ENCODE measurements around the gene ARAP2. TPM values are rescaled to one million over a fixed set of nuclear protein-coding genes. Genes with fewer than 3 reads are reported as not detected.
A peak's percentile ranks its signal among the peaks of the same experiment; 100 is the strongest.

ARAP2 gene
- total and polyA plus RNA-seq, 2 experiments from 2014 or later: 0.70 to 2.6 TPM

DNA sequence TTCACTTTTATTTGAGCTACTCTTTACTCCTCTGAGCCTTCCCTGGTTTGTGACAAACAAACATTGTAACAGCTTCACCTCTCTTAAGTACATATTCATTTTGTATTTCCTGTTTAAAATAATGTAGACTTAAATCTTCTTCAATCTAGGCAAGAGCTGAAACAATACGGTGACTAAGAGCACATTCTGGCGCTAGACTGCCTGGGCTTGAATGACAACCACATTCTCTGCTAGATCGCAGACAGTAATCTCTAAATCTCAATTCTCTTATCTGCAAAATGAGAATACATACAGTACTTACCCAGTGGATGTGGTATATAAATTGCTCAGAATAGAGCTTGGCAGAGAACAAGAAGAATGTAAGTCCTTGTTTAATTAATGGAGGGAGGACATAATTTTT is 144.8 kb downstream of the ARAP2 start:
- no peak for DNase-seq (ENCODE audit: low read depth in 1 of 2, low spot score in 1 of 2)
- TF ChIP-seq, protein P1, sequence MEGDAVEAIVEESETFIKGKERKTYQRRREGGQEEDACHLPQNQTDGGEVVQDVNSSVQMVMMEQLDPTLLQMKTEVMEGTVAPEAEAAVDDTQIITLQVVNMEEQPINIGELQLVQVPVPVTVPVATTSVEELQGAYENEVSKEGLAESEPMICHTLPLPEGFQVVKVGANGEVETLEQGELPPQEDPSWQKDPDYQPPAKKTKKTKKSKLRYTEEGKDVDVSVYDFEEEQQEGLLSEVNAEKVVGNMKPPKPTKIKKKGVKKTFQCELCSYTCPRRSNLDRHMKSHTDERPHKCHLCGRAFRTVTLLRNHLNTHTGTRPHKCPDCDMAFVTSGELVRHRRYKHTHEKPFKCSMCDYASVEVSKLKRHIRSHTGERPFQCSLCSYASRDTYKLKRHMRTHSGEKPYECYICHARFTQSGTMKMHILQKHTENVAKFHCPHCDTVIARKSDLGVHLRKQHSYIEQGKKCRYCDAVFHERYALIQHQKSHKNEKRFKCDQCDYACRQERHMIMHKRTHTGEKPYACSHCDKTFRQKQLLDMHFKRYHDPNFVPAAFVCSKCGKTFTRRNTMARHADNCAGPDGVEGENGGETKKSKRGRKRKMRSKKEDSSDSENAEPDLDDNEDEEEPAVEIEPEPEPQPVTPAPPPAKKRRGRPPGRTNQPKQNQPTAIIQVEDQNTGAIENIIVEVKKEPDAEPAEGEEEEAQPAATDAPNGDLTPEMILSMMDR (IDR thresholded peaks at IDR 0.05; ENCODE audit: low read depth, low read length): no peak
- H3K4me3 ChIP-seq: no peak overlapping the region

DNA sequence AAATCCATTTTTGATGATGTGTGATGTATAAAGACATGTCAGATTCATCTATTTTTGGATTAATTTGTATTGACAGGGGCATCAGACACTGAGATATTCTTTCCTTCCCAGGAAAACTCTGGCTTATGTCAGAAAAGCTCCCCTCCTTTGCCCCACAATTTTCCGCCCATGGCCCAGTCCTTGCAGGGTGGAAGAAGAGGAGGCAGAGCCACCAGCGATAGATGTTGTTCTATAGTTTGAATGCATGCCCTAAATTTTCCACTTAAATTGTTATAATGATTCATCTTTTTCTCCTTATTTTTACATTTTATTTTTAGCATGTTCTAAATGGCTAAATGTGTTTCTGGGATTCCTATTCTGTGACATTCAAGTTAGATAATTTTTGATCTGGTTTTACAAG is 149.3 kb downstream of the ARAP2 start:
- no peaks in the 10 kb centered on the region for H3K4me1 ChIP-seq (ENCODE audit: low read depth)
- DNase-seq (ENCODE audit: low read depth in 1 of 2, low spot score in 1 of 2): no peak
- H3K27ac ChIP-seq: no peak overlapping the region
- TF ChIP-seq, protein P1 (IDR thresholded peaks at IDR 0.05; ENCODE audit: low read depth, low read length): no peak
- no peaks in the 10 kb centered on the region for H3K36me3 ChIP-seq
- no peaks in the 10 kb centered on the region for H3K27me3 ChIP-seq
- no peaks in the 10 kb centered on the region for H3K9me3 ChIP-seq (ENCODE audit: low read depth)
- H3K4me3 ChIP-seq: no peak overlapping the region

More for the DNA sequence above, 144.8 kb downstream of the ARAP2 start:
- Histone ChIP-seq H3K27ac (no peak overlapping the region), H3K36me3 (no peaks in the 10 kb centered on the region), H3K27me3 (no peaks in the 10 kb centered on the region), H3K4me1 (ENCODE audit: low read depth) (no peaks in the 10 kb centered on the region), H3K9me3 (ENCODE audit: low read depth) (no peaks in the 10 kb centered on the region)

DNA sequence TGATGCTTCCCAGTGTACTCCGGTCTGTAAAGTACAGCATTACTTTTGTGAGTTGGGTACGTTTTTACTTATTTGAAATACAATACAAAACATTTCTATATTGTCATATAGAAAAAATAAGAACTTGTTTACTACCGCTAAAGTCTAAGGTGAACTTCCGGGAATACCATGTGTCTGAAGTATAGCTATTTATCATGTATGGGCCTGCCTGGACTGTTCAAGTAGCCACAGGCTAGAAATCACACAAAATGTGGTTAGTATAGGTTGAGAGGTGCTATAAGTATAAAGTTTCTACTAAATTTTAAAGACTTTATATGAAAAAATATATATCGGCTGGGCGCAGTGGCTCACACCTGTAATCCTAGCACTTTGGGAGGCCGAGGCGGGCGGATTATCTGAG is 152.3 kb downstream of the ARAP2 start:
- no peaks in the 10 kb centered on the region for H3K4me1 ChIP-seq (ENCODE audit: low read depth)
- DNase-seq (ENCODE audit: low read depth in 1 of 2, low spot score in 1 of 2): no peak
- H3K27ac ChIP-seq: no peak overlapping the region
- H3K9me3 ChIP-seq (ENCODE audit: low read depth): no peaks in the 10 kb centered on the region
- H3K36me3 ChIP-seq: no peaks in the 10 kb centered on the region
- TF ChIP-seq, protein P1 (IDR thresholded peaks at IDR 0.05; ENCODE audit: low read depth, low read length): no peak
- H3K4me3 ChIP-seq: no peak overlapping the region
- H3K27me3 ChIP-seq: no peaks in the 10 kb centered on the region

DNA sequence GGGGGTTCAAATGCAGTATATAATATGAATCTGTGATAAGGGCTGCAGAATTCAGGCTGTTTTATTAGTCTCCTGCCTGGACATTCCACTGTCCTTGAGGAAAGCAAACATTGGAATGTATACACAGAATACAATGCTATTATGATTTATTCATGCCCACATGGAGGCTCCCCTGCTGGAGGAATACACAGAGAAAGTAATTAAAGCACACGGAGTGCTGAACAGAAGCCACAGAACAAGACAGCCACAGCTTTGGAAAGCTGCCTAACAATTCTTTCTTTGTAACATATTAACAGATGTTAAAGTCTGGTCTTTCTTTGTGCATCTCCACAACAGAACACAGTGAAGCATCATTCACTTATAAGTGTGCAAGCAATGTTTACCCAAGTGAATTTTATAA is 155.8 kb downstream of the ARAP2 start:
- TF ChIP-seq, protein P1 (IDR thresholded peaks at IDR 0.05; ENCODE audit: low read depth, low read length): no peak
- no peaks in the 10 kb centered on the region for H3K36me3 ChIP-seq
- H3K4me1 ChIP-seq (ENCODE audit: low read depth): no peaks in the 10 kb centered on the region
- peak in 1 of 2 donors; percentile 1 for DNase-seq (ENCODE audit: low read depth in 1 of 2, low spot score in 1 of 2)
- no peaks in the 10 kb centered on the region for H3K9me3 ChIP-seq (ENCODE audit: low read depth)
- no peak overlapping the region for H3K4me3 ChIP-seq
- H3K27me3 ChIP-seq: no peaks in the 10 kb centered on the region
- H3K27ac ChIP-seq: no peak overlapping the region

DNA sequence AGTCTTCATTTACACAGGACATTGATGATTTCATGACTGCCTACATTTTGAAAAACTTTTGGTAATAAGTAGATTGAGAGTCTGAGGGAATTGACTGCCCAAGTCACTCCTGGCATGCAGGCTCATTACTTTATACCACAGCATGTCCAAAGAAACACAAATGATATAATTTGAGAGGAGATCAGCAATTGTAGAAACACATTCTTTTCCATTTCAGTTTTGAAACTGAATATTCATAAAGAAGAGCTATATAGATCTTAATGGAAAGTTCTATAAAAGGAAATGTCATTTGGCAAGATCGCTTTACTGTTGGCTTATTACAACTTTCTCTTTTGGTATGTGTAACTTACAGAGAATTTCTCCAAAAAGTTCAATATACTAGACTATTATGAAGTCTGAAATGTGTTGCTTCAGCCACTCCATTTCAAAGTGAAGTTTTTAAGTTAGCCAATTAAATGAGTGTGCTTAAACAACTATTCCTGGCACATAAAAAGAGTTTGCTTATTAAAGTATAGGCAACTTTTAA is 158.0 kb downstream of the ARAP2 start:
- H3K36me3 ChIP-seq: no peaks in the 10 kb centered on the region
- no peaks in the 10 kb centered on the region for H3K27me3 ChIP-seq
- DNase-seq (ENCODE audit: low read depth in 1 of 2, low spot score in 1 of 2): no peak
- no peak overlapping the region for H3K4me3 ChIP-seq
- H3K9me3 ChIP-seq (ENCODE audit: low read depth): no peaks in the 10 kb centered on the region
- H3K27ac ChIP-seq: no peak overlapping the region
- TF ChIP-seq, protein P1 (IDR thresholded peaks at IDR 0.05; ENCODE audit: low read depth, low read length): no peak
- no peaks in the 10 kb centered on the region for H3K4me1 ChIP-seq (ENCODE audit: low read depth)

DNA sequence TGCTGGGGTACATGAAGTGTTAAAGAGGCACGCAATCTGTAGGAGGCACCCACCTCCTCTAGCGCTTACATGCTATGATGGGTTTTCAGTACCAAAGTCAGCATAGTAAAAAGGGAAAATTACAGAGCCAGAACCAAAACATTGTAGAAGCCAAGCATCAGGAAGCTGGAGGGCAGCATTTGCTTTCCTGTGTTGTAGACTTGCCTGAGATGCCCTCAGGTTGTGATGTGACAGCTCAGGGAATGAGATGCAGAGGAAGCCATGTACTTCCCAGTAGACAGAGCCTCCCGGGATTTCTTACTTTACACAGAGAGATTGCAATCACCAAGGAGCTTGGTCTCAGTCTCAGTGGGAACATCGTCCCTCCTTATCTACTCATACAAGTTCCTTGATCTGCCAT is 161.5 kb downstream of the ARAP2 start:
- Histone ChIP-seq H3K27me3 (no peaks in the 10 kb centered on the region), H3K27ac (no peak overlapping the region), H3K36me3 (no peaks in the 10 kb centered on the region), H3K9me3 (ENCODE audit: low read depth) (no peaks in the 10 kb centered on the region), H3K4me1 (ENCODE audit: low read depth) (no peaks in the 10 kb centered on the region), H3K4me3 (no peak overlapping the region)
- DNase-seq (ENCODE audit: low read depth in 1 of 2, low spot score in 1 of 2): no peak
- TF ChIP-seq, protein P1 (IDR thresholded peaks at IDR 0.05; ENCODE audit: low read depth, low read length): no peak

Data from cardiac muscle cell (in vitro differentiated cells and primary cell).